Dermis microvascular lymphatic vessel endothelial cell (primary cell): ENCODE results near the gene HMGXB3. TPM values are rescaled to one million over a fixed set of nuclear protein-coding genes. Genes with fewer than 3 reads are reported as not detected.

Experiments
- DNase-seq, 2 donors: peaks; one replicate each; pipeline versions ENCODE4 v3.0.0 to v3.0.0-alpha.2; 2010; ENCODE audit warnings: low read depth in 2 of 2
- total RNA-seq: library from RNA; depleted of rRNA; stranded (reverse); fragments of >200 nt; gene quantifications from 2 replicates; pipeline ENCODE4 v1.2.1, GENCODE V29; 2014

The HMGXB3 gene
- total RNA-seq, 1 donor from 2014 or later, result 18.2 TPM

DNA sequence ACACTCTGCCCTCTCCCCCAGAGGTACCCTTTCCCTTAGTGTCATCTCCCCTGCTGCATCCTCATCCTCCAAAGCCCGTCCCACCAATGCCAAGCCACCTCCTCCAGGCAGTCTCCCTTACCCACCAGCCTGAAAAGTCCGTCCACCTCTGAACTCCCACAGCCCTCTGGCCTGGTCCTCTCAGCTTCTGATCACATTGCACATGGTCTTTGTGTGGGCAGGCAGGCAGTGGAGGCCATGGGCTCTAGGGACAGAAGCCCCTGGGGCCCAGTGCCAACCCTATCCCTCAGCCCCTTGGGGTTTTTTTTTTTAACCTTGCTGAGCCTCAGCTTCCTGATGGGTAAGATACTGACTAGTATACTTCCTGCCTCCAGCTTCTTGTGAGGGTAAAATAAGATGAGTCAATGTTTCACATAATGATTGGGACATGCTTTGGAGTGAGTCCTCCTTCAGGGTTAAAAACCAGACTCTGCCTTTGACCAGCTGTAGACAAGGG lies 66.4 kb downstream of the HMGXB3 start:
- DNase-seq, result peak in 1 of 2 donors; percentile 22

DNA sequence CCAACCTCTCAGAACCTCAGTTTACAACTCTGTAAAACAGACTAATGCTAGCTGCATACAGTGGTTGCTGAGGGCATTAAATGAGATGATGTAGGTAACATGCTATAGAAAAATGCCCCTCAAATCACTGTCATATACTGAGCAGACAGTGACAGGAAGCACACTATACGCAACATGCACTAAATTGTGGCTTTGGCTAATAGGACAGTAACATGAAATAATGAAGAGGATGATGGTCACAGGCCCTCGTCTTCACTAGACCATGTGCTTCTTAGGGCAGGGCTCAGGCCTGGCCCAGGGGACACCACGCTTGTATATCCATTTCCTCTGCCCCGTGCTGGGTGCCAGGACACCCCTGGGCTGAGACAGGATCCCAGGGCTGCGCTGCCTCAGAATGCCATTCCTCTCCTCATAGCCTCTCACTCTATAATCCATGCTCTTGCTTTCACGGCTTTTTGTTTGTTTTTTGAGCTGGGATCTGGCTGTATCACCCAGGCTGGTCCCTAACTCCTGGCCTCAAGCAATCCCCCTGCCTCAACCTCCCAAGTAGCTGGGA lies 66.9 kb downstream of the HMGXB3 start:
- no peak for DNase-seq

GRCh38 chr5:150068071-150068470 lies 67.5 kb downstream of the HMGXB3 start:
- DNase-seq, result no peak

- DNase-seq, result peak; percentile 17 to 71
Observed at GRCh38 chr5:150068472-150068871, 67.9 kb downstream of the HMGXB3 start.

GRCh38 chr5:150068961-150069645 lies 68.6 kb downstream of the HMGXB3 start:
- no peak for DNase-seq

DNA sequence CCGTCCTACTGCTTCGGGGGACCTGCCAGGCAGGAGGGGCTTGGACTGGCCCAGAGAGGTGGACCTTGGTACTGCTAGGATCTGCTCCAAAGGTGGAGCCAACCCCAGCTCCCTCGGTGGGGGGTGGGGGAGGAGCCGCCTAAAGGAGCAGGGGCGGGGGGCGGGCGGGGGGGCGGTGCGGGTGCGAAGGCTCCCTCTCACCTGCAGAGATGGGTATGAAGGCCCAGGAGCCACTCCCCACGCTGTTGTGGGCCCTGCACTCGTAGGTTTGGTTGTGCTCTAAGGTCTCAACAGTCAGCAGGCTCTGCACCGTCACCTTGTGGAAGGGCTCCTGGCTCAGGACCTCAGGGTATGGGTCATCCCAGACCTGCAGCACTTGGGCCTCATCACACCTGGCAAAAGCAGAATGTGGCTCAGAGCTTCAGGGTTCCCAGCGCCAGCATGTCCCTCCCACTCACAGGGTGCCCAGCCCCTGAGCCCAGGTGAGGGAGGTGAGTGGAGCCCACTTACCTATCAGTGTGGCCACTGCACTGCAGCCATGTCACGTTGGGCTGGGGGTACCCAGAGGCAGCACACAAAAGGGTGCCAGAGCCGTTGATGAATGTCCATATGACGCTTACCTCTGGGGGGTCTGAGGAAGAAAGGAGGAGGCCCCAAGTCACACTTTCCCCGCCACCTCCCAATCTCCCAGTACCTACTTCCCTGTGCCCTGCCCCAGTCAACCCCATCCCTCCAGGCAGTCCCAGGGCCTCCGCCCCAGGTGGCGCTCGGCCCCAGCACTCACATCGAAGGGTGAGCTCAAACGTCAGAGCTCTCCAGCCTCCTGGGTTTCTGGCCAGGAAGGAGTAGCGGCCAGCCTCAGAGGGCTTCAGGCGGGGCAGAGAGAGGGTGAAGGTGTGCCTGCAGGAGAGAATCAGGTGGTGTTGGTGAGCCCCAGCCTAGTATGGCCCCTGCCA lies 69.4 kb downstream of the HMGXB3 start:
- no peak for DNase-seq

DNA sequence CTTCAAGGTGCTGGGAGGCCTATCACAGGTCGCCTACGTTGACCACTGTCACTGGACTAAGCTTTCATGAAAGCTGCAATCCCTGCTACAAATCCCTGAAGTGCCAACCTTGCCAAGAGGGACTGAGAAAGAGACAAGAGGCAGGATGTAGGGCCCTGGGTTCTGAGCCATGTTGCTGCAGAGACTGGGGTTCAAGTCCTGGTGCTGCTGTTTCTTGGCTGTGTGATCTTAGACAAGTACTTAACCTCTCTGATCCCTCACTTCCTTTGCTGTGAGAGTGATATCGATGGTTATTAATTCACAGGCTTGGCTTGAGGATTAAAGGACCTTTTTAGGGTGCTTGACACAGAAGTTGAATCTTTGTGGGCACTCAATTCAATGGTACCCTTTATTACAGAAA lies 70.3 kb downstream of the HMGXB3 start:
- no peak for DNase-seq

GRCh38 chr5:150073086-150073625 lies 72.6 kb downstream of the HMGXB3 start:
- DNase-seq, result no peak

GRCh38 chr5:150073677-150074076 lies 73.1 kb downstream of the HMGXB3 start:
- DNase-seq, result no peak

DNA sequence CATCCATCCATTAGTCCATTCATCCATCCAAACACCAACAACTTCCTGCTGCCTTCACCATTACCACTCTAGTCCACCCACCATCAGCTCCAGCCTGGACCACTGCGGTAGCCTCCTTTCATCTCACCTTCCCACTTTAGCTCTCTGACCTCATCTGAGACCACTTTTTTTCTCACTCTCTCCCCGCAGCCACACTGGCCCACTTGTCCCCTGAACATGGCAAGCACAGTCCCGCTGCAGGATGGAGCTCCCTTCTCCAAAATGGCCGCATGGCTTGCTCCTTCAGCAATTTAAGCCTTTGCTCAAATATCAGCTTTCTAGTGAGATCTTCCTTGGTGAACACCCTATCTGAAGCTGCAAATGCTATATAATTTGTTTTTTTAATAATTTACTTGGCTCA lies 74.7 kb downstream of the HMGXB3 start:
- DNase-seq, result no peak

GRCh38 chr5:150075806-150076205 lies 75.3 kb downstream of the HMGXB3 start:
- no peak for DNase-seq

GRCh38 chr5:150077060-150077459 lies 76.5 kb downstream of the HMGXB3 start:
- no peak for DNase-seq

GRCh38 chr5:150077996-150078801 lies 77.7 kb downstream of the HMGXB3 start:
- no peak for DNase-seq

- no peak for DNase-seq
Observed at GRCh38 chr5:150078802-150079689, 78.5 kb downstream of the HMGXB3 start.

GRCh38 chr5:150079909-150080461 lies 79.4 kb downstream of the HMGXB3 start:
- no peak for DNase-seq

DNA sequence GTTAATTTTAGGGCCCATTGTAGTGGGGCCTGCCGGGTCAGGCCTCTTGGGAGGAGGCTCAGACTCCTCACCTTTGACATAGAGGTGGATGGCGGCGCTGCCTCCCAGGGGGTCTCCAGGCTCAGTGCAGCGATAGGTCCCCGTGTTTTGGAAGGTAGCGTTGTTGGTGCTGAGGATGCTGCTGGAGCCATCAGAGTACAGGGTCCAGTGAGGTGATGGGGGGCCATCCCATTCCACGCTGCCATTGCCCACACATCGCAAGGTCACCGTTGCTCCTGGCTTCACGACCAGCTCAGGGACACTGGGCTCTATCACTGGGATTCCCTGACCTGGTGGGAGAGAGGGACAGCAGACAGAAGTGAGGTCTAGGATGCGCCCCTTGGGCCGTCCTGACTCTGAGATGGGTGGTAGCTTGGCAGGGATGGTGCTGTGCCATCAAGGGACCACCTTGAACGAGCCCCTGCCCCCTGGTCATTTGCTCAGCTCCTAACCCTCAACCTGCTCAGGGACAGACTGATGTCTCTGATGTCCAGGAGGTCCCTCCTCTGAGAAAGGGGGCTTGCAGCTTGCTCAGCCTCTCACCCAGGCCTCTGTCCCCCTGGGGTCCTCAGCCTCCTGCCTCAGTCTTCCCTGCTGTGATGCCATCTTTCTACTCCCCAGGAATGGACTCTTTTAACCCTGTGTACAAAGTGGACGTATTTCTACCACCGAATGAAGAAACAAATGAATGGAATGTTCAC lies 80.3 kb downstream of the HMGXB3 start:
- DNase-seq, result no peak

DNA sequence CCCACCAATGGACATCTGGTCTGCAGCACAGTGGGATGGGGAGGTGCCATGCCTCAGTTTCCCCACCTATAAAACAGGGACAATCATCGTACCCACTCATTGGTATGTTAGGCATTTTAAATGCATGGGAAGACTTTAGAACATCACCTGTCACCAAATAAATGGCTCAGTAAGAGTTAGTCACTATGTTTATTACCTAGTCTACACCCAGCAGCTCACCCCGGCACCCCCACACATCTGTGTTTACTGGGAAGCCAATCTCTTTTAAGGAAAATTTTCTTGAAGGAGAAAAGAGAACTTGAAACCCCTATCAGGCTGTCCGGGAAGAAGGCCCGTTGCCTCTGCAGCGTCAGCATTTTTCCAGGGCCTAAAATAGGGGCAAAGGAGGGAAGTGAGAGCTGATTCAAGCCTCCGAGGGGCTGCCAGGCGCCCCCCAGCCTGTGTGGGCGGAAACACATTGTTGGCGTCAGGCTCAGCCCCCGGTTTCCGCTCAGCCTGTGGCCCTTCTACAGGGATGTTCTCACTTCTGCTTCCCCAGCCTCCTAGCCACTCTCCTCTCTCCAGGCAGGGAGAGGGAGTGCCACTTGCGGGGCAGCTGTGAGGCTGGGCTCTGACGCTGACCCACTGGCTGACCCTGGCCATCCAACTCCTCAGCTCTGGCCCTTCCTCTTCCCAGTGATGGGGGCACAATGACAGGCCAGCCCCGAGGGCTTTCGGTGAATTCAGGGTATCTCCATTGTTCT lies 81.2 kb downstream of the HMGXB3 start:
- DNase-seq, result peak; percentile 9 to 72

DNA sequence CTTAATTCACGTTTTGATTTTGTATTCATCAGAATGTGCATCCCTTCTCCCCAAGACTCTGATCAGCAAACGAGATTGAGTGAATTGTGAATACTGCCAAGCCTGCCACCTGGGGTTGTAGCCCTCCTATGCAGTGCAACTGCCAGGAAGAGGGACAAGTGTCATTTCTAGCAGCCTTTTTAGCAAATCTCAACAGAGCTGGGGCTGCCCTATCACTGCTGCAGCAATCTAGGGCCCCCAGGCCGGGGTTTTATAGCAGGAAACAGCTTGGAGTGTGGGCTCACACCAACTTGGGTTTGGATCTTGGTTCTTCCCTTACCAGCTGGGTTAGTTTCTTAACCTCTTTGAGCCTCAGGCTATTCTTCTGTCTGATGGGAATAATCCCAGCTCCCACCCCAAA lies 81.8 kb downstream of the HMGXB3 start:
- no peak for DNase-seq
